SK-N-SH (cell line): ENCODE measurements around the gene TOM1L2. TPM values are rescaled to one million over a fixed set of nuclear protein-coding genes. Genes with fewer than 3 reads are reported as not detected.

Source experiments
- CTCF ChIA-PET: fragments of 300-600, 350-600 bp; formaldehyde crosslinking; extraction: SDS; loops from one replicate; lab custom pipeline; 2021; lab: Yijun Ruan, JAX
- POLR2A ChIA-PET: fragments of 350-600 bp; sonication (Branson Sonifier 250); formaldehyde crosslinking; extraction: SDS; loops from one replicate; lab custom pipeline; 2020; ENCODE audit warnings: antibody characterized with exemption, inconsistent platforms; lab: Yijun Ruan, JAX
- DNase-seq: peaks from one replicate; pipeline ENCODE4 v3.0.0; 2012
- H2AFZ ChIP-seq: fragments of 200-600 bp; sonication (generic); 2 replicates; pipeline ENCODE4 v1.8.1; 2016; ENCODE audit warnings: antibody characterized with exemption, mild to moderate bottlenecking, low read depth
- H3F3A ChIP-seq: fragments of 200-600 bp; sonication (generic); replicated peaks from 2 replicates; pipeline ENCODE3; 2016; ENCODE audit warnings: antibody characterized with exemption, mild to moderate bottlenecking; ENCODE audit not compliant: insufficient read depth
- H3K27ac ChIP-seq, 2 experiments: fragments of 200-500 bp in 1 of 2; fragments of 200-600 bp in 1 of 2; sonication (Bioruptor generic) in 1 of 2; sonication (generic), shearing (Covaris generic) in 1 of 2; 2 replicates each; pipeline versions ENCODE4 v1.5.1 to v1.6.1; 2014 to 2016; ENCODE audit warnings: low read depth in 2 of 2, inconsistent platforms in 1 of 2, low read length in 1 of 2, mild to moderate bottlenecking in 1 of 2, mixed read lengths in 1 of 2
- H3K27me3 ChIP-seq: fragments of 200-600 bp; sonication (generic), shearing (Covaris generic); 2 replicates; pipeline ENCODE4 v1.6.1; 2016; ENCODE audit warnings: mixed run types; ENCODE audit not compliant: insufficient read depth
- H3K36me3 ChIP-seq, 2 experiments: fragments of 200-500 bp in 1 of 2; fragments of 200-600 bp in 1 of 2; sonication (Bioruptor generic) in 1 of 2; sonication (generic) in 1 of 2; replicated peaks in 1 of 2; 2 replicates each; pipeline versions ENCODE3 to v1.5.1; 2014 to 2016; ENCODE audit warnings: low read length in 1 of 2, mild to moderate bottlenecking in 1 of 2; ENCODE audit not compliant: insufficient read depth in 2 of 2, control insufficient read depth in 1 of 2
- H3K4me1 ChIP-seq, 2 experiments: fragments of 200-500 bp in 1 of 2; fragments of 200-600 bp in 1 of 2; sonication (Bioruptor generic) in 1 of 2; sonication (generic), shearing (Covaris generic) in 1 of 2; 2 replicates each; pipeline versions ENCODE4 v1.5.1 to v1.6.1; 2014 to 2016; ENCODE audit warnings: low read depth in 1 of 2, low read length in 1 of 2, mixed run types in 1 of 2; ENCODE audit not compliant: insufficient read depth in 2 of 2, control insufficient read depth in 1 of 2
- H3K4me2 ChIP-seq: fragments of 200-600 bp; sonication (generic), shearing (Covaris generic); 2 replicates; pipeline ENCODE4 v1.6.1; 2017; ENCODE audit warnings: mixed run types
- H3K4me3 ChIP-seq, 2 experiments: fragments of 200-500 bp in 1 of 2; fragments of 200-600 bp in 1 of 2; sonication (Bioruptor generic) in 1 of 2; sonication (generic), shearing (Covaris generic) in 1 of 2; 2 replicates each; pipeline versions ENCODE4 v1.5.1 to v1.8.1; 2014 to 2016; ENCODE audit warnings: low read depth in 2 of 2, inconsistent platforms in 1 of 2, low read length in 1 of 2, mild to moderate bottlenecking in 1 of 2, mixed read lengths in 1 of 2, moderate library complexity in 1 of 2
- H3K79me2 ChIP-seq: fragments of 200-600 bp; sonication (generic); 2 replicates; pipeline ENCODE4 v1.8.1; 2017; ENCODE audit warnings: mild to moderate bottlenecking; ENCODE audit not compliant: insufficient read depth
- H3K9ac ChIP-seq: fragments of 200-600 bp; sonication (generic); 2 replicates; pipeline ENCODE4 v1.6.1; 2017; ENCODE audit warnings: mixed run types
- H3K9me2 ChIP-seq: fragments of 200-600 bp; sonication (generic); 2 replicates; pipeline ENCODE4 v1.6.1; 2017; ENCODE audit warnings: mixed run types
- H3K9me3 ChIP-seq: fragments of 200-600 bp; sonication (generic); 2 replicates; pipeline ENCODE4 v1.6.1; 2017; ENCODE audit warnings: mixed run types, mild to moderate bottlenecking, moderate library complexity
- H4K20me1 ChIP-seq: fragments of 200-600 bp; sonication (generic); 2 replicates; pipeline ENCODE4 v1.6.1; 2017; ENCODE audit warnings: mild to moderate bottlenecking, mixed run types; ENCODE audit not compliant: insufficient read depth
- CHD2 ChIP-seq: fragments of 150-350 bp; IDR thresholded peaks from 2 replicates; pipeline ENCODE4 v1.6.1; 2018; ENCODE audit warnings: low read length; ENCODE audit not compliant: partially characterized antibody
- ELF1 ChIP-seq: IDR thresholded peaks from 2 replicates; pipeline ENCODE4 v1.4.0; 2012
- EZH2phosphoT487 ChIP-seq: fragments of 200-600 bp; sonication (generic); IDR thresholded peaks from 2 replicates; pipeline ENCODE4 v1.6.1; 2017; ENCODE audit warnings: low read depth, mixed run types, mild to moderate bottlenecking, antibody characterized with exemption, moderate library complexity, borderline replicate concordance
- GATA2 ChIP-seq: sonication (generic); formaldehyde crosslinking; IDR thresholded peaks from 2 replicates; pipeline ENCODE4 v1.5.0; 2020; ENCODE audit warnings: mild to moderate bottlenecking, missing genetic modification reagents
- IRF3 ChIP-seq: fragments of 150-350 bp; IDR thresholded peaks from 2 replicates; pipeline ENCODE4 v1.6.1; 2016; ENCODE audit warnings: mild to moderate bottlenecking, low read depth, low read length
- JUND ChIP-seq: IDR thresholded peaks from 2 replicates; pipeline ENCODE4 v1.4.0; 2012
- MAX ChIP-seq: IDR thresholded peaks from 2 replicates; pipeline ENCODE4 v1.4.0; 2012; ENCODE audit warnings: low read depth
- MEF2A ChIP-seq: IDR thresholded peaks from 2 replicates; pipeline ENCODE4 v1.4.0; 2012; ENCODE audit warnings: low read depth, borderline replicate concordance
- NFIC ChIP-seq: IDR thresholded peaks from 2 replicates; pipeline ENCODE4 v1.4.0; 2012; ENCODE audit warnings: borderline replicate concordance
- NRF1 ChIP-seq: IDR thresholded peaks from 2 replicates; pipeline ENCODE4 v1.6.1; 2012; ENCODE audit warnings: low read depth, mild to moderate bottlenecking, low read length
- RAD21 ChIP-seq: IDR thresholded peaks from 2 replicates; pipeline ENCODE4 v1.6.1; 2012; ENCODE audit warnings: mild to moderate bottlenecking, low read length
- SIN3A ChIP-seq: IDR thresholded peaks from 2 replicates; pipeline ENCODE4 v1.6.1; 2012; ENCODE audit warnings: low read depth, mild to moderate bottlenecking, low read length, moderate library complexity, borderline replicate concordance
- SMC3 ChIP-seq: IDR thresholded peaks from 2 replicates; pipeline ENCODE4 v1.6.1; 2012; ENCODE audit warnings: low read depth, low read length, improper control_type of control experiment
- TAF1 ChIP-seq: IDR thresholded peaks from 2 replicates; pipeline ENCODE4 v1.6.1; 2012; ENCODE audit warnings: low read depth, mild to moderate bottlenecking, low read length, moderate library complexity, borderline replicate concordance
- TCF12 ChIP-seq: IDR thresholded peaks from 2 replicates; pipeline ENCODE4 v1.4.0; 2012
- TEAD4 ChIP-seq: IDR thresholded peaks from 2 replicates; pipeline ENCODE4 v1.4.0; 2012; ENCODE audit warnings: mild to moderate bottlenecking, borderline replicate concordance; ENCODE audit not compliant: insufficient read depth
- USF1 ChIP-seq: IDR thresholded peaks from 2 replicates; pipeline ENCODE4 v1.4.0; 2012; ENCODE audit warnings: low read depth, borderline replicate concordance
- USF2 ChIP-seq: fragments of 150-350 bp; IDR thresholded peaks from 2 replicates; pipeline ENCODE4 v1.6.1; 2017; ENCODE audit warnings: antibody characterized with exemption, low read length, low read depth, borderline replicate concordance
- YY1 ChIP-seq: IDR thresholded peaks from 2 replicates; pipeline ENCODE4 v1.4.0; 2012; ENCODE audit warnings: low read depth, mild to moderate bottlenecking
- ZBTB33 ChIP-seq: IDR thresholded peaks from 2 replicates; pipeline ENCODE4 v1.4.0; 2012; ENCODE audit warnings: low read depth, borderline replicate concordance
- WGBS: methylation state at CpG from one replicate; pipeline ENCODE4 v1.1.6; 2017; ENCODE audit warnings: low lambda C conversion rate; 5-methylcytosine and 5-hydroxymethylcytosine counted together
- polyA plus RNA-seq, 3 experiments: library from polyadenylated mRNA; depleted of rRNA; stranded (reverse); fragments of >200 nt; gene quantifications; 2 replicates each; pipeline ENCODE4 v1.2.3, GENCODE V29; 2012

Gene TOM1L2
- polyA plus RNA-seq, 1 of the 3 experiments (the other 2 are of a cell fraction): 85.4 TPM

- ChIA-PET POLR2A (no interaction called here), CTCF (no interaction called here)
- Histone ChIP-seq H3K9me2 (no peaks in the 10 kb centered on the region), H3K27me3 (no peaks in the 10 kb centered on the region), H3K9ac (no peak overlapping the region), H3K79me2 (peaks cover 97% of the 10 kb centered on the region), H3K27ac (no peak overlapping the region), H3K9me3 (no peaks in the 10 kb centered on the region), H3K36me3 (no peaks in the 10 kb centered on the region), H4K20me1 (peaks cover 8% of the 10 kb centered on the region), H3K4me2 (no peak overlapping the region), H2AFZ (no peak overlapping the region), H3K4me3 (no peak overlapping the region), H3F3A (peaks cover 5% of the 10 kb centered on the region), H3K4me1 (peaks cover 0 to 9% of the 10 kb centered on the region in 2 experiments; a peak in 2 of 4 replicates)
- 70% methylated on average over 3 of the region's 3 CpGs for WGBS
- no peak for DNase-seq
- TF ChIP-seq NFIC (no peak), MAX (no peak), ELF1 (no peak), CHD2 (no peak), IRF3 (no peak), TAF1 (no peak), YY1 (no peak), EZH2phosphoT487 (no peak), TEAD4 (no peak), USF2 (no peak), SIN3A (no peak), NRF1 (no peak), TCF12 (no peak)
These were observed 5.8 kb downstream of the TOM1L2 start for GRCh38 chr17:17966399-17966798.

- ChIA-PET CTCF (no interaction called here), POLR2A (no interaction called here)
- Histone ChIP-seq H3K27ac (no peak overlapping the region), H3F3A (peaks cover 8% of the 10 kb centered on the region), H3K4me3 (no peak overlapping the region), H3K4me2 (no peak overlapping the region), H3K9me3 (no peaks in the 10 kb centered on the region), H3K9ac (no peak overlapping the region), H4K20me1 (peaks cover 8% of the 10 kb centered on the region), H3K4me1 (peaks cover 0 to 1% of the 10 kb centered on the region in 2 experiments; a peak in 2 of 4 replicates), H3K36me3 (no peaks in the 10 kb centered on the region), H2AFZ (no peak overlapping the region), H3K9me2 (no peaks in the 10 kb centered on the region), H3K27me3 (no peaks in the 10 kb centered on the region), H3K79me2 (peaks cover 97% of the 10 kb centered on the region)
- 95% methylated on average over 2 of the region's 2 CpGs for WGBS
- no peak for DNase-seq
- TF ChIP-seq RAD21 (no peak), TAF1 (no peak), GATA2 (CRISPR knock-in tag) (no peak), IRF3 (no peak), USF1 (no peak), EZH2phosphoT487 (no peak), JUND (no peak), MEF2A (no peak), ZBTB33 (no peak), SMC3 (no peak), CHD2 (no peak), TCF12 (no peak)
These were observed 7.0 kb downstream of the TOM1L2 start for GRCh38 chr17:17965152-17965721.
